SK-N-SH (cell line): ENCODE results near the gene FTSJ1. TPM values are rescaled to one million over a fixed set of nuclear protein-coding genes. Genes with fewer than 3 reads are reported as not detected.

Source experiments
- CTCF ChIA-PET: fragments of 300-600, 350-600 bp; formaldehyde crosslinking; extraction: SDS; loops from one replicate; lab custom pipeline; 2021; lab: Yijun Ruan, JAX
- POLR2A ChIA-PET: fragments of 350-600 bp; sonication (Branson Sonifier 250); formaldehyde crosslinking; extraction: SDS; loops from one replicate; lab custom pipeline; 2020; ENCODE audit warnings: antibody characterized with exemption, inconsistent platforms; lab: Yijun Ruan, JAX
- DNase-seq: peaks from one replicate; pipeline ENCODE4 v3.0.0; 2012
- H2AFZ ChIP-seq: fragments of 200-600 bp; sonication (generic); 2 replicates; pipeline ENCODE4 v1.8.1; 2016; ENCODE audit warnings: antibody characterized with exemption, mild to moderate bottlenecking, low read depth
- H3F3A ChIP-seq: fragments of 200-600 bp; sonication (generic); replicated peaks from 2 replicates; pipeline ENCODE3; 2016; ENCODE audit warnings: antibody characterized with exemption, mild to moderate bottlenecking; ENCODE audit not compliant: insufficient read depth
- H3K27ac ChIP-seq, 2 experiments: fragments of 200-500 bp in 1 of 2; fragments of 200-600 bp in 1 of 2; sonication (Bioruptor generic) in 1 of 2; sonication (generic), shearing (Covaris generic) in 1 of 2; 2 replicates each; pipeline versions ENCODE4 v1.5.1 to v1.6.1; 2014 to 2016; ENCODE audit warnings: low read depth in 2 of 2, inconsistent platforms in 1 of 2, low read length in 1 of 2, mild to moderate bottlenecking in 1 of 2, mixed read lengths in 1 of 2
- H3K27me3 ChIP-seq: fragments of 200-600 bp; sonication (generic), shearing (Covaris generic); 2 replicates; pipeline ENCODE4 v1.6.1; 2016; ENCODE audit warnings: mixed run types; ENCODE audit not compliant: insufficient read depth
- H3K36me3 ChIP-seq, 2 experiments: fragments of 200-500 bp in 1 of 2; fragments of 200-600 bp in 1 of 2; sonication (Bioruptor generic) in 1 of 2; sonication (generic) in 1 of 2; replicated peaks in 1 of 2; 2 replicates each; pipeline versions ENCODE3 to v1.5.1; 2014 to 2016; ENCODE audit warnings: low read length in 1 of 2, mild to moderate bottlenecking in 1 of 2; ENCODE audit not compliant: insufficient read depth in 2 of 2, control insufficient read depth in 1 of 2
- H3K4me1 ChIP-seq, 2 experiments: fragments of 200-500 bp in 1 of 2; fragments of 200-600 bp in 1 of 2; sonication (Bioruptor generic) in 1 of 2; sonication (generic), shearing (Covaris generic) in 1 of 2; 2 replicates each; pipeline versions ENCODE4 v1.5.1 to v1.6.1; 2014 to 2016; ENCODE audit warnings: low read depth in 1 of 2, low read length in 1 of 2, mixed run types in 1 of 2; ENCODE audit not compliant: insufficient read depth in 2 of 2, control insufficient read depth in 1 of 2
- H3K4me2 ChIP-seq: fragments of 200-600 bp; sonication (generic), shearing (Covaris generic); 2 replicates; pipeline ENCODE4 v1.6.1; 2017; ENCODE audit warnings: mixed run types
- H3K4me3 ChIP-seq, 2 experiments: fragments of 200-500 bp in 1 of 2; fragments of 200-600 bp in 1 of 2; sonication (Bioruptor generic) in 1 of 2; sonication (generic), shearing (Covaris generic) in 1 of 2; 2 replicates each; pipeline versions ENCODE4 v1.5.1 to v1.8.1; 2014 to 2016; ENCODE audit warnings: low read depth in 2 of 2, inconsistent platforms in 1 of 2, low read length in 1 of 2, mild to moderate bottlenecking in 1 of 2, mixed read lengths in 1 of 2, moderate library complexity in 1 of 2
- H3K79me2 ChIP-seq: fragments of 200-600 bp; sonication (generic); 2 replicates; pipeline ENCODE4 v1.8.1; 2017; ENCODE audit warnings: mild to moderate bottlenecking; ENCODE audit not compliant: insufficient read depth
- H3K9ac ChIP-seq: fragments of 200-600 bp; sonication (generic); 2 replicates; pipeline ENCODE4 v1.6.1; 2017; ENCODE audit warnings: mixed run types
- H3K9me2 ChIP-seq: fragments of 200-600 bp; sonication (generic); 2 replicates; pipeline ENCODE4 v1.6.1; 2017; ENCODE audit warnings: mixed run types
- H3K9me3 ChIP-seq: fragments of 200-600 bp; sonication (generic); 2 replicates; pipeline ENCODE4 v1.6.1; 2017; ENCODE audit warnings: mixed run types, mild to moderate bottlenecking, moderate library complexity
- H4K20me1 ChIP-seq: fragments of 200-600 bp; sonication (generic); 2 replicates; pipeline ENCODE4 v1.6.1; 2017; ENCODE audit warnings: mild to moderate bottlenecking, mixed run types; ENCODE audit not compliant: insufficient read depth
- CHD2 ChIP-seq: fragments of 150-350 bp; IDR thresholded peaks from 2 replicates; pipeline ENCODE4 v1.6.1; 2018; ENCODE audit warnings: low read length; ENCODE audit not compliant: partially characterized antibody
- CTCF ChIP-seq: fragments of 200-600 bp; sonication (generic); IDR thresholded peaks from 2 replicates; pipeline ENCODE4 v1.6.1; 2017; ENCODE audit warnings: antibody characterized with exemption, mild to moderate bottlenecking, moderate library complexity
- FOSL2 ChIP-seq: IDR thresholded peaks from 2 replicates; pipeline ENCODE4 v1.4.0; 2012; ENCODE audit warnings: low read depth, mild to moderate bottlenecking, moderate library complexity, borderline replicate concordance
- FOXM1 ChIP-seq: IDR thresholded peaks from 2 replicates; pipeline ENCODE4 v1.4.0; 2012; ENCODE audit warnings: low read depth, mild to moderate bottlenecking
- GATA2 ChIP-seq: sonication (generic); formaldehyde crosslinking; IDR thresholded peaks from 2 replicates; pipeline ENCODE4 v1.5.0; 2020; ENCODE audit warnings: mild to moderate bottlenecking, missing genetic modification reagents
- JUND ChIP-seq: IDR thresholded peaks from 2 replicates; pipeline ENCODE4 v1.4.0; 2012
- MAX ChIP-seq: IDR thresholded peaks from 2 replicates; pipeline ENCODE4 v1.4.0; 2012; ENCODE audit warnings: low read depth
- MXI1 ChIP-seq: IDR thresholded peaks from 2 replicates; pipeline ENCODE4 v1.6.1; 2012; ENCODE audit warnings: mild to moderate bottlenecking, low read depth, low read length, improper control_type of control experiment
- NRF1 ChIP-seq: IDR thresholded peaks from 2 replicates; pipeline ENCODE4 v1.6.1; 2012; ENCODE audit warnings: low read depth, mild to moderate bottlenecking, low read length
- PBX3 ChIP-seq: IDR thresholded peaks from 2 replicates; pipeline ENCODE4; 2012
- POLR2AphosphoS5 ChIP-seq: IDR thresholded peaks from 2 replicates; pipeline ENCODE4 v1.6.1; 2012; ENCODE audit warnings: low read depth, low read length
- RAD21 ChIP-seq: IDR thresholded peaks from 2 replicates; pipeline ENCODE4 v1.6.1; 2012; ENCODE audit warnings: mild to moderate bottlenecking, low read length
- RCOR1 ChIP-seq: fragments of 150-350 bp; IDR thresholded peaks from 2 replicates; pipeline ENCODE4 v1.6.1; 2017; ENCODE audit warnings: antibody characterized with exemption, low read length
- SIN3A ChIP-seq: IDR thresholded peaks from 2 replicates; pipeline ENCODE4 v1.6.1; 2012; ENCODE audit warnings: low read depth, mild to moderate bottlenecking, low read length, moderate library complexity, borderline replicate concordance
- SMC3 ChIP-seq: IDR thresholded peaks from 2 replicates; pipeline ENCODE4 v1.6.1; 2012; ENCODE audit warnings: low read depth, low read length, improper control_type of control experiment
- TAF1 ChIP-seq: IDR thresholded peaks from 2 replicates; pipeline ENCODE4 v1.6.1; 2012; ENCODE audit warnings: low read depth, mild to moderate bottlenecking, low read length, moderate library complexity, borderline replicate concordance
- TCF12 ChIP-seq: IDR thresholded peaks from 2 replicates; pipeline ENCODE4 v1.4.0; 2012
- TEAD4 ChIP-seq: IDR thresholded peaks from 2 replicates; pipeline ENCODE4 v1.4.0; 2012; ENCODE audit warnings: mild to moderate bottlenecking, borderline replicate concordance; ENCODE audit not compliant: insufficient read depth
- USF2 ChIP-seq: fragments of 150-350 bp; IDR thresholded peaks from 2 replicates; pipeline ENCODE4 v1.6.1; 2017; ENCODE audit warnings: antibody characterized with exemption, low read length, low read depth, borderline replicate concordance
- WGBS: methylation state at CpG from one replicate; pipeline ENCODE4 v1.1.6; 2017; ENCODE audit warnings: low lambda C conversion rate; 5-methylcytosine and 5-hydroxymethylcytosine counted together
- polyA plus RNA-seq, 3 experiments: library from polyadenylated mRNA; depleted of rRNA; stranded (reverse); fragments of >200 nt; gene quantifications; 2 replicates each; pipeline ENCODE4 v1.2.3, GENCODE V29; 2012

The FTSJ1 gene
- polyA plus RNA-seq, 1 of the 3 experiments (the other 2 are of a cell fraction), result 34.1 TPM

GRCh38 chrX:48468693-48469691 lies 7.0 kb upstream of the FTSJ1 start:
- Histone ChIP-seq H3K9me2 (no peaks in the 10 kb centered on the region), H3K4me2 (no peak overlapping the region)
- 44% methylated on average over 23 of the region's 23 CpGs for WGBS
- no peak for TF ChIP-seq JUND
- TF ChIP-seq FOSL2, result no peak
- TF ChIP-seq, all 33 proteins: peak for 0
- POLR2A ChIA-PET, result no interaction called here
- no peaks in the 10 kb centered on the region for H3K36me3 ChIP-seq
- no peak overlapping the region for H2AFZ ChIP-seq
- no peaks in the 10 kb centered on the region for H3K9me3 ChIP-seq
- peaks cover 0 to 10% of the 10 kb centered on the region in 2 experiments; a peak in 1 of 4 replicates for H3K4me1 ChIP-seq
- no peak for DNase-seq
- no peak overlapping the region for H3K27ac ChIP-seq
- no peaks in the 10 kb centered on the region for H3F3A ChIP-seq
- H4K20me1 ChIP-seq, result no peaks in the 10 kb centered on the region
- no peaks in the 10 kb centered on the region; the same call in 1 of the 2 replicates for H3K27me3 ChIP-seq
- no peak overlapping the region for H3K4me3 ChIP-seq
- no peak overlapping the region for H3K9ac ChIP-seq
- no peaks in the 10 kb centered on the region for H3K79me2 ChIP-seq
- CTCF ChIA-PET, result interaction anchor here (0.6 kb wide), 1 partner anchor 1606 kb away, joined by 4 read pairs; no protein-coding TSS in a partner anchor

GRCh38 chrX:48470110-48470832 lies 5.7 kb upstream of the FTSJ1 start, which contains the start of gene SLC38A5:
TSS of gene SLC38A5 (minus strand) at chrX:48470260. CDS start at chrX:48467924, 2,336 bp downstream.
- H3K79me2 ChIP-seq, result no peaks in the 10 kb centered on the region
- WGBS, result 64% methylated on average over 8 of the region's 18 CpGs
- no peaks in the 10 kb centered on the region; the same call in 1 of the 2 replicates for H3K27me3 ChIP-seq
- no peak within 1 kb of the TSS for H3K4me3 ChIP-seq
- no peaks in the 10 kb centered on the region for H3K36me3 ChIP-seq
- no peak within 1 kb of the TSS for H3K4me2 ChIP-seq
- no peak for DNase-seq
- TF ChIP-seq MXI1 (no peak), TAF1 (no peak), POLR2AphosphoS5 (no peak), SIN3A (no peak), FOXM1 (no peak), NRF1 (no peak), RCOR1 (no peak), SMC3 (no peak), GATA2 (no peak), TCF12 (no peak), FOSL2 (no peak), MAX (no peak), RAD21 (no peak), TEAD4 (no peak), JUND (no peak), CHD2 (no peak), PBX3 (no peak), CTCF (no peak), USF2 (no peak)
- no peak within 1 kb of the TSS for H3K27ac ChIP-seq
- no peaks in the 10 kb centered on the region for H3F3A ChIP-seq
- peaks cover 0 to 7% of the 10 kb centered on the region in 2 experiments; a peak in 1 of 4 replicates for H3K4me1 ChIP-seq
- POLR2A ChIA-PET, result no interaction called here
- CTCF ChIA-PET, result no interaction called here
- H3K9ac ChIP-seq, result no peak within 1 kb of the TSS
- H3K9me2 ChIP-seq, result no peaks in the 10 kb centered on the region
- no peak within 1 kb of the TSS for H2AFZ ChIP-seq
- H4K20me1 ChIP-seq, result no peaks in the 10 kb centered on the region
- H3K9me3 ChIP-seq, result no peaks in the 10 kb centered on the region
